Astrocyte of the cerebellum (primary cell): Measurements from ENCODE around the gene GRK5.

Experiments
- DNase-seq: peaks from one replicate; pipeline ENCODE4 v3.0.0-alpha.2; 2011; ENCODE audit warnings: low read depth
- H3K4me3 ChIP-seq: 2 replicates; pipeline ENCODE4 v1.5.1; 2011; ENCODE audit warnings: mild to moderate bottlenecking, low read depth, low read length, moderate library complexity
- in situ Hi-C: cut with HindIII; loops from 2 replicates; pipeline ENCODE4 v1.10.0; 2017; ENCODE audit warnings: low sequenced_read_pairs
- TF ChIP-seq, protein P1 (sequence below): IDR thresholded peaks from 2 replicates; pipeline ENCODE4 v1.5.1; 2012; ENCODE audit warnings: low read length, low read depth, moderate library complexity, mild to moderate bottlenecking; ENCODE audit errors: missing control alignments

Gene GRK5

DNA sequence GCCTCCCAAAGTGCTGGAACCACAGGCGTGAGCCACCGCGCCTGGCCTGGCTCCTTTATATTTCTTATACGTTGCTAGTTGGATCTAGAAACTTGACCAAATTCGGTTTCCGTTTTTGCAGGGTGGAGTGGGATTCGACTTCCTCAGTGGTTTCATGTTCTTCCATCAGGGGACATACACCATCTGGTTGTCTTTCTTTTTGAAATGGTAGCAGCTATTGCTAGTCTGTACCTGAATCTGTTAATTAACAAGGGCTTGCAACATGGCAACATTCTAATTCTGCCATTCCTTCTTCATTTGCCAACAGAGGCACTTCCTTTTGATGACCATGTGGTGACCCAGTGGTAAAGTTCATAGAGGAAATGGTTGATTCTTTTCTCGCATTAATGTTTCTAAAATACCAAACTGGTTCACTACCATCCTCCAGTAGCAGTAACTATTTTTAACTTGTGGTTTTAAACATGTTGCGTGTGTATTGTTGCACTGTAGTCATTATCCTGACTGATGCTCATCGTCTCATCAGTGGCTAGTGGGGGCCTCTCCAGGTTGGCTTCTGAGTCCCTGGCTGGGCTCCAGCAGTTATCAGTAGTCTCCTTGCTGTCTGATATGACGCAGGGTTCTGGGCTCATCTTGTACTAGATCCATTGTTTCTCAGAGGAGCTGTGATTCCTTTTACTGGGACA, 175.9 kb downstream of the GRK5 start:
- no peak for DNase-seq
- no peak overlapping the region for H3K4me3 ChIP-seq
- in situ Hi-C loops: no loop called here
- TF ChIP-seq, protein P1, sequence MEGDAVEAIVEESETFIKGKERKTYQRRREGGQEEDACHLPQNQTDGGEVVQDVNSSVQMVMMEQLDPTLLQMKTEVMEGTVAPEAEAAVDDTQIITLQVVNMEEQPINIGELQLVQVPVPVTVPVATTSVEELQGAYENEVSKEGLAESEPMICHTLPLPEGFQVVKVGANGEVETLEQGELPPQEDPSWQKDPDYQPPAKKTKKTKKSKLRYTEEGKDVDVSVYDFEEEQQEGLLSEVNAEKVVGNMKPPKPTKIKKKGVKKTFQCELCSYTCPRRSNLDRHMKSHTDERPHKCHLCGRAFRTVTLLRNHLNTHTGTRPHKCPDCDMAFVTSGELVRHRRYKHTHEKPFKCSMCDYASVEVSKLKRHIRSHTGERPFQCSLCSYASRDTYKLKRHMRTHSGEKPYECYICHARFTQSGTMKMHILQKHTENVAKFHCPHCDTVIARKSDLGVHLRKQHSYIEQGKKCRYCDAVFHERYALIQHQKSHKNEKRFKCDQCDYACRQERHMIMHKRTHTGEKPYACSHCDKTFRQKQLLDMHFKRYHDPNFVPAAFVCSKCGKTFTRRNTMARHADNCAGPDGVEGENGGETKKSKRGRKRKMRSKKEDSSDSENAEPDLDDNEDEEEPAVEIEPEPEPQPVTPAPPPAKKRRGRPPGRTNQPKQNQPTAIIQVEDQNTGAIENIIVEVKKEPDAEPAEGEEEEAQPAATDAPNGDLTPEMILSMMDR: no peak

- DNase-seq: no peak
- H3K4me3 ChIP-seq: no peak overlapping the region
- in situ Hi-C loops: no loop called here
- TF ChIP-seq, protein P1: no peak
These were observed 176.8 kb downstream of the GRK5 start for GRCh38 chr10:119384127-119384526.

GRCh38 chr10:119386666-119387065, 179.3 kb downstream of the GRK5 start:
- in situ Hi-C loops: no loop called here
- H3K4me3 ChIP-seq: no peak overlapping the region
- DNase-seq: no peak
- TF ChIP-seq, protein P1: no peak

GRCh38 chr10:119388849-119389345, 181.5 kb downstream of the GRK5 start:
- TF ChIP-seq, protein P1: no peak
- no peak overlapping the region for H3K4me3 ChIP-seq
- in situ Hi-C loops: no loop called here
- no peak for DNase-seq

GRCh38 chr10:119391440-119392251, 184.3 kb downstream of the GRK5 start:
- in situ Hi-C loops: no loop called here
- no peak overlapping the region for H3K4me3 ChIP-seq
- TF ChIP-seq, protein P1: no peak
- DNase-seq: no peak

DNA sequence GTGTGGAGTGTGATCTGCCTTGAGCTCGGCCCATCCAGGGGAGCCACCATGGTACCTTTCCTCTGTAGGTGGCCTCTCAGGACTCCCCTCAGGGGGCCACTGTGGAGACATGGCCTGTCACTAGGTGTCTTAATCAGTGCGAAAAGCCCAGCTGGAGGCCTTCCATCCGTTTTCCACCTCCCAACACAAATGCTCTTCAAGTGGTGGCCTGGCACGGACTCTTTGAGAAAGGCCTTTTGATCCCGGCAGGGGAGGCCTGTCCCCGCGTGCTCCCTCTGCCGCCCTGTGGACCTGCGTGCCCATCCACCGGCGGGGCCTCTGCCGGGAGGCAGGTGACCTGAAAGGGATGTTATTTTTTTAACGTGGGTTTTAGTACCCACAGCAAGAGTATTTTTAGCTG, 185.6 kb downstream of the GRK5 start:
- in situ Hi-C loops: no loop called here
- TF ChIP-seq, protein P1: no peak
- H3K4me3 ChIP-seq: no peak overlapping the region

More for the DNA sequence above, 185.6 kb downstream of the GRK5 start:
- no peak for DNase-seq
